Smooth muscle cell (in vitro differentiated cells): ENCODE data around the gene AMIGO3. TPM values are rescaled to one million over a fixed set of nuclear protein-coding genes. Genes with fewer than 3 reads are reported as not detected.

Experiments used
- DNase-seq: peaks from one replicate; lab custom pipeline; 2025; ENCODE audit not compliant: unreplicated experiment; lab: John Stamatoyannopoulos, UW
- H2AFZ ChIP-seq: fragments of 200-600 bp; sonication (generic); 2 replicates; pipeline ENCODE4 v1.6.0; 2016; ENCODE audit warnings: antibody characterized with exemption, low read depth, mild to moderate bottlenecking
- H3F3A ChIP-seq: fragments of 200-600 bp; sonication (generic); 2 replicates; pipeline ENCODE4 v1.6.0; 2017; ENCODE audit warnings: antibody characterized with exemption, low read depth
- H3K27ac ChIP-seq: fragments of 200-600 bp; sonication (generic); 2 replicates; pipeline ENCODE4 v1.5.1; 2016; ENCODE audit warnings: low read depth, mild to moderate bottlenecking
- H3K27me3 ChIP-seq: fragments of 200-600 bp; sonication (generic); 2 replicates; pipeline ENCODE4 v1.6.1; 2016; ENCODE audit warnings: low read depth, mild to moderate bottlenecking
- H3K36me3 ChIP-seq: fragments of 200-600 bp; sonication (generic); 2 replicates; pipeline ENCODE4 v1.5.1; 2016; ENCODE audit warnings: low read depth
- H3K4me1 ChIP-seq: fragments of 200-600 bp; sonication (generic); 2 replicates; pipeline ENCODE4 v1.5.1; 2016; ENCODE audit warnings: low read depth
- H3K4me2 ChIP-seq: fragments of 200-600 bp; sonication (generic); 2 replicates; pipeline ENCODE4 v1.6.0; 2016; ENCODE audit warnings: mild to moderate bottlenecking
- H3K4me3 ChIP-seq: fragments of 200-600 bp; sonication (generic); 2 replicates; pipeline ENCODE4 v1.5.1; 2016; ENCODE audit warnings: mild to moderate bottlenecking
- H3K79me2 ChIP-seq: fragments of 200-600 bp; sonication (generic); 2 replicates; pipeline ENCODE4 v1.6.0; 2016; ENCODE audit warnings: low read depth, mild to moderate bottlenecking
- H3K9ac ChIP-seq: fragments of 200-600 bp; sonication (generic); 2 replicates; pipeline ENCODE4 v1.6.0; 2016; ENCODE audit warnings: low read depth
- H3K9me3 ChIP-seq: fragments of 200-600 bp; sonication (generic); replicated peaks from 2 replicates; pipeline ENCODE4 v1.5.1; 2016; ENCODE audit warnings: low read depth
- H4K20me1 ChIP-seq: fragments of 200-600 bp; sonication (generic); 2 replicates; pipeline ENCODE4 v1.6.0; 2016; ENCODE audit warnings: low read depth
- CTCF ChIP-seq: fragments of 200-600 bp; sonication (generic); IDR thresholded peaks from 2 replicates; pipeline ENCODE4 v1.5.1; 2017; ENCODE audit warnings: borderline replicate concordance, mild to moderate bottlenecking, antibody characterized with exemption; ENCODE audit not compliant: insufficient read depth, poor library complexity, severe bottlenecking
- WGBS: methylation state at CpG from one replicate; pipeline ENCODE4 v1.1.7; 2016; ENCODE audit warnings: low lambda C conversion rate; 5-methylcytosine and 5-hydroxymethylcytosine counted together
- polyA plus RNA-seq: library from polyadenylated mRNA; unstranded; fragments of >200 nt; fragmentation: Nextera tagmentation; extraction: Ambion mirVana; gene quantifications from 2 replicates; pipeline ENCODE4 v1.2.1, GENCODE V29; 2016
- total RNA-seq: library from RNA; depleted of rRNA; stranded (reverse); fragments of >200 nt; gene quantifications from 2 replicates; pipeline ENCODE4 v1.2.3, GENCODE V29; 2014

Gene AMIGO3
- total and polyA plus RNA-seq, 2 experiments from 2014 or later = 2.4 to 2.9 TPM

DNA sequence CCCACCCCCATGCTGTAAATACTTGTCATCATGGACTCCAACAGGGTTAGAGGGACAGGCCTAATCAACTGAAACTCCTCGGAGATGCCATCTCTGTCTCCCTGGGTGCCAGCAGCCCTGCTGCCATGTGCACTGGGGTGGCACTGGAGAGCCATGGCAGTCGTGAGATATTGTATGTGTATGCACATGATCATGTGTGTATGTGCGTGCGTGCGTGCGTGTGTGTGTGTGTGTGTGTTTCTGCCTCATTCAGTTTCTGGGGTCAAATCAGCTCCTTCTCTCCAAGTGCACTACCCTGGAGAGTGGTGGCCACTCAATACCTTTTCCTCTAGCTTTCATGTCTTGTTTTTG lies 48.6 kb downstream of the AMIGO3 start:
- no peak overlapping the region for H2AFZ ChIP-seq

DNA sequence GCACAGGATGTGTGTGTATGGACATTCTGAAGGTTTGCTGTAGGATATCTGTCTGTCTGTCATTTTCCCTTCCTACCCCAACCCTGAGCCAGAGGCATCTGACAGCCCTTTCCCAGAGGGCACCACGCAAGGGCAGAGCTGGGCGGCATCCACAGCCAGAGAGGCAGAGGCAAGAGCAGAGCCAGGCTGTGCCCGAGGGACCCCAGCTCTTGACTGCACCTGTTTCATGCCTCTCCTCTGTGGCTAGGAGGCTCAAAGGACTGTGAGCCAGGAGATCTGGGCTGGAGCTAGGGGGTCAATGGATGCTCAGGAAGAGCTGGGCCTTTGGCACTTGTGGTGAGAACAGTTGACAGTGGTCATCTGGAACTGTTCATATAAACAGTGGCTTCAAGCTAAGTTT lies 50.1 kb downstream of the AMIGO3 start:
- no peak for TF ChIP-seq CTCF
- no peak overlapping the region for H3K9ac ChIP-seq
- no peaks in the 10 kb centered on the region for H3K36me3 ChIP-seq
- no peaks in the 10 kb centered on the region for H3K79me2 ChIP-seq
- no peak overlapping the region for H3K27ac ChIP-seq
- peaks cover 9% of the 10 kb centered on the region for H3K4me1 ChIP-seq
- no peaks in the 10 kb centered on the region for H3K9me3 ChIP-seq
- WGBS = 97% methylated on average over 3 of the region's 3 CpGs
- no peak overlapping the region for H3K4me2 ChIP-seq
- DNase-seq = no peak
- no peaks in the 10 kb centered on the region for H3K27me3 ChIP-seq
- no peak overlapping the region for H2AFZ ChIP-seq
- H4K20me1 ChIP-seq = no peaks in the 10 kb centered on the region
- H3F3A ChIP-seq = peaks cover 6% of the 10 kb centered on the region
- H3K4me3 ChIP-seq = no peak overlapping the region

More for the DNA sequence above, 48.6 kb downstream of the AMIGO3 start:
- H3K9me3 ChIP-seq = no peaks in the 10 kb centered on the region
- peaks cover 3% of the 10 kb centered on the region for H4K20me1 ChIP-seq
- no peak overlapping the region for H3K9ac ChIP-seq
- no peak overlapping the region for H3K4me2 ChIP-seq
- H3K27ac ChIP-seq = no peak overlapping the region
- WGBS = 72% methylated on average over 6 of the region's 6 CpGs
- no peak overlapping the region for H3K4me3 ChIP-seq
- H3K27me3 ChIP-seq = no peaks in the 10 kb centered on the region
- no peaks in the 10 kb centered on the region for H3K79me2 ChIP-seq
- no peaks in the 10 kb centered on the region for H3K36me3 ChIP-seq
- H3K4me1 ChIP-seq = peaks cover 9% of the 10 kb centered on the region
- peaks cover 6% of the 10 kb centered on the region for H3F3A ChIP-seq
- no peak for TF ChIP-seq CTCF
- no peak for DNase-seq

DNA sequence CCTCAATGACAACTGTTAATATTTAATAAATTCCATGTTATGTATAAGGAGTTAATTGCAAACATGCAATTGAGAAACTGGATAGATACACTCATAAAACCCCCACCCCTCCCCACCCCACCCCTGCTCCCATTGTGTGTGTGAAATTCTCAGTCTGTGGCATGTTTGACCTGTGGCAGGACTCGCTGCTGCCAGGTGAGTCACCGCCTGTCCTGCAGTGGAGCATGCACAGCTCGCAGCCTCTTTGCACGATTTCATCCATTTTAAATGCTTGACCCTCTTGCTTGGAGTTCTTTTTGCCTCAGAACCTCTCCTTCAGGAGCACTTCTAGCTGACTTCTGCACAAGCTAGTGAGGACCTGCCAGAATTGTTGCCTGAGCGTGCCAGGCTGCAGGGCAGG lies 50.6 kb downstream of the AMIGO3 start:
- no peaks in the 10 kb centered on the region for H3K9me3 ChIP-seq
- H3K27me3 ChIP-seq = no peaks in the 10 kb centered on the region
- H3K27ac ChIP-seq = no peak overlapping the region
- H3K36me3 ChIP-seq = no peaks in the 10 kb centered on the region
- H2AFZ ChIP-seq = no peak overlapping the region
- no peak for TF ChIP-seq CTCF
- no peak for DNase-seq
- no peaks in the 10 kb centered on the region for H4K20me1 ChIP-seq
- peaks cover 9% of the 10 kb centered on the region for H3K4me1 ChIP-seq
- H3K4me2 ChIP-seq = peak overlapping the region; percentile 21
- H3K9ac ChIP-seq = no peak overlapping the region
- peaks cover 6% of the 10 kb centered on the region for H3F3A ChIP-seq
- H3K79me2 ChIP-seq = no peaks in the 10 kb centered on the region
- no peak overlapping the region for H3K4me3 ChIP-seq
- 66% methylated on average over 4 of the region's 5 CpGs for WGBS

DNA sequence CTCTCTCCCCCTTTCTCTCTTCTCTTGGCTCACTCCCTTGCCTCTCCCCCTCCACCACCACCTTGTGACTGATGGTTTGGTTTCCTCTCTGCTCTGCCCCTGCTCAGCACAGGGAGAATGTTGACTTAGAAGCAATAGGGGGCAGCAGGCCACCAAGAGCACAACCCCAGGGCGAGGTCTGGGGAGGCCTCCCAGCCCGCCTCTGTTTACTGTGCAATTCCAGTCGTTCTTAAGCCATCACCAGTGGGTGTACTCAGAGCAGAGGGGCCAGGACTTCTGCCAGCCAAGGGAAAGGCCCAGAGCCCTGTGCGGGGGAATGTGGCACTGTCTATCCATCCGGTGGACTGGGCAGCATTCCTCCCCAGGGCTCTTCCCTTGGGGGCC lies 51.1 kb downstream of the AMIGO3 start:
- H3K79me2 ChIP-seq = no peaks in the 10 kb centered on the region
- no peaks in the 10 kb centered on the region for H4K20me1 ChIP-seq
- no peak overlapping the region for H2AFZ ChIP-seq
- no peak for DNase-seq
- no peak for TF ChIP-seq CTCF
- whole genome bisulfite sequencing = 37% methylated on average over 5 of the region's 5 CpGs
- no peak overlapping the region for H3K9ac ChIP-seq
- peaks cover 6% of the 10 kb centered on the region for H3F3A ChIP-seq
- no peaks in the 10 kb centered on the region for H3K27me3 ChIP-seq
- H3K4me1 ChIP-seq = peaks cover 8% of the 10 kb centered on the region
- no peak overlapping the region for H3K27ac ChIP-seq
- no peaks in the 10 kb centered on the region for H3K9me3 ChIP-seq
- H3K4me3 ChIP-seq = no peak overlapping the region
- H3K4me2 ChIP-seq = peak overlapping the region; percentile 21
- H3K36me3 ChIP-seq = no peaks in the 10 kb centered on the region
